GM23248 (cell line): ENCODE data around the gene CPLX3. TPM values are rescaled to one million over a fixed set of nuclear protein-coding genes. Genes with fewer than 3 reads are reported as not detected.
A peak's percentile ranks its signal among the peaks of the same experiment; 100 is the strongest.

Source experiments
- DNase-seq: peaks from one replicate; pipeline ENCODE4 v3.0.0-alpha.2; 2015
- H2AFZ ChIP-seq: fragments of 200-600 bp; sonication (generic); 2 replicates; pipeline ENCODE4 v1.6.1; 2016; ENCODE audit warnings: antibody characterized with exemption
- H3F3A ChIP-seq: fragments of 200-600 bp; sonication (generic); 2 replicates; pipeline ENCODE4 v1.6.1; 2016; ENCODE audit warnings: mild to moderate bottlenecking, antibody characterized with exemption, mixed run types; ENCODE audit not compliant: insufficient read depth
- H3K27ac ChIP-seq: fragments of 200-600 bp; sonication (generic); 2 replicates; pipeline ENCODE4 v1.5.1; 2016; ENCODE audit warnings: mild to moderate bottlenecking
- H3K27me3 ChIP-seq: fragments of 200-600 bp; sonication (generic); replicated peaks from 2 replicates; pipeline ENCODE4 v1.6.1; 2016; ENCODE audit warnings: mild to moderate bottlenecking; ENCODE audit not compliant: insufficient read depth
- H3K36me3 ChIP-seq: fragments of 200-600 bp; sonication (generic); 2 replicates; pipeline ENCODE4 v1.6.1; 2016; ENCODE audit warnings: low read depth, mild to moderate bottlenecking
- H3K4me1 ChIP-seq: fragments of 200-600 bp; sonication (generic); 2 replicates; pipeline ENCODE4 v1.6.1; 2016; ENCODE audit warnings: mild to moderate bottlenecking; ENCODE audit not compliant: insufficient read depth
- H3K4me2 ChIP-seq: fragments of 200-600 bp; sonication (generic); one replicate; pipeline ENCODE4 v1.6.1; 2016; ENCODE audit warnings: mild to moderate bottlenecking; ENCODE audit not compliant: unreplicated experiment
- H3K4me3 ChIP-seq: fragments of 200-600 bp; sonication (generic); 2 replicates; pipeline ENCODE4 v1.5.1; 2016; ENCODE audit warnings: mild to moderate bottlenecking
- H3K79me2 ChIP-seq: fragments of 200-600 bp; sonication (generic); 2 replicates; pipeline ENCODE4 v1.6.1; 2016; ENCODE audit warnings: mild to moderate bottlenecking; ENCODE audit not compliant: insufficient read depth
- H3K9ac ChIP-seq: fragments of 200-600 bp; sonication (generic); 2 replicates; pipeline ENCODE4 v1.6.1; 2016; ENCODE audit warnings: mild to moderate bottlenecking
- H3K9me2 ChIP-seq: fragments of 200-600 bp; sonication (generic); 2 replicates; pipeline ENCODE4 v1.6.1; 2016; ENCODE audit warnings: mixed run types, mild to moderate bottlenecking, moderate library complexity; ENCODE audit not compliant: insufficient read depth
- H3K9me3 ChIP-seq: fragments of 200-600 bp; sonication (generic); one replicate; pipeline ENCODE4 v1.6.1; 2017; ENCODE audit warnings: low read depth
- H4K20me1 ChIP-seq: fragments of 200-600 bp; sonication (generic); 2 replicates; pipeline ENCODE4 v1.6.0; 2016; ENCODE audit not compliant: insufficient read depth
- EZH2 ChIP-seq: fragments of 200-600 bp; sonication (generic); IDR thresholded peaks from 2 replicates; pipeline ENCODE4 v1.6.1; 2018; ENCODE audit warnings: antibody characterized with exemption, mild to moderate bottlenecking; ENCODE audit not compliant: insufficient read depth, poor library complexity, severe bottlenecking
- EZH2phosphoT487 ChIP-seq: fragments of 200-600 bp; sonication (generic); IDR thresholded peaks from 2 replicates; pipeline ENCODE4 v1.6.1; 2018; ENCODE audit warnings: antibody characterized with exemption, moderate library complexity, mild to moderate bottlenecking, low read depth; ENCODE audit not compliant: insufficient read depth
- WGBS, 2 experiments: methylation state at CpG; one replicate each; pipeline ENCODE4 v1.1.6; 2015 to 2017; ENCODE audit warnings: low lambda C conversion rate in 2 of 2, low coverage in 1 of 2; ENCODE audit errors: missing lambda C conversion rate in 2 of 2; 5-methylcytosine and 5-hydroxymethylcytosine counted together
- in situ Hi-C: fragments of 300-500 bp; cut with MboI; formaldehyde crosslinking; loops from 2 replicates; pipeline ENCODE4 v1.15.0; 2020
- polyA plus RNA-seq: library from polyadenylated mRNA; unstranded; fragments of >200 nt; fragmentation: Nextera tagmentation; extraction: Ambion mirVana; gene quantifications from 2 replicates; pipeline ENCODE4 v1.2.1, GENCODE V29; 2016
- total RNA-seq: library from RNA; depleted of rRNA; stranded (reverse); fragments of >200 nt; shearing (Covaris generic); gene quantifications from 2 replicates; pipeline ENCODE4 v1.2.3, GENCODE V29; 2014

The CPLX3 gene
- total and polyA plus RNA-seq, 2 experiments from 2014 or later, result not detected

GRCh38 chr15:74816624-74817369, 9.6 kb upstream of the CPLX3 start:
- WGBS, 2 experiments, result 39 to 42% methylated on average over 16 to 19 of the region's 19 CpGs
- in situ Hi-C loops, result no loop called here

GRCh38 chr15:74817370-74817737, 9.1 kb upstream of the CPLX3 start:
- peak; percentile 60 for DNase-seq
- in situ Hi-C loops, result no loop called here
- WGBS, 2 experiments, result 23 to 25% methylated on average over 9 of the region's 9 CpGs
- Histone ChIP-seq H3K9me3 (no peaks in the 10 kb centered on the region), H3K36me3 (no peaks in the 10 kb centered on the region), H3K4me1 (no peaks in the 10 kb centered on the region; the same call in 1 of the 2 replicates), H3K27ac (no peak overlapping the region), H3K4me3 (no peak overlapping the region), H3K4me2 (no peak overlapping the region), H3K9me2 (no peaks in the 10 kb centered on the region), H3K27me3 (no peaks in the 10 kb centered on the region), H3F3A (no peaks in the 10 kb centered on the region), H3K79me2 (no peaks in the 10 kb centered on the region), H3K9ac (no peak overlapping the region), H2AFZ (no peak overlapping the region), H4K20me1 (no peaks in the 10 kb centered on the region)
- TF ChIP-seq EZH2 (no peak), EZH2phosphoT487 (no peak)

More at GRCh38 chr15:74816624-74817369, 9.6 kb upstream of the CPLX3 start:
- H3K27ac ChIP-seq, result no peak overlapping the region
- no peaks in the 10 kb centered on the region; the same call in 1 of the 2 replicates for H3K4me1 ChIP-seq
- H3F3A ChIP-seq, result no peaks in the 10 kb centered on the region
- no peaks in the 10 kb centered on the region for H3K79me2 ChIP-seq
- H4K20me1 ChIP-seq, result no peaks in the 10 kb centered on the region
- no peaks in the 10 kb centered on the region for H3K27me3 ChIP-seq
- H2AFZ ChIP-seq, result no peak overlapping the region
- no peak for TF ChIP-seq EZH2phosphoT487
- TF ChIP-seq EZH2, result no peak
- H3K4me2 ChIP-seq, result no peak overlapping the region
- H3K9ac ChIP-seq, result no peak overlapping the region
- H3K4me3 ChIP-seq, result no peak overlapping the region
- no peaks in the 10 kb centered on the region for H3K9me2 ChIP-seq
- no peaks in the 10 kb centered on the region for H3K9me3 ChIP-seq
- no peak for DNase-seq
- H3K36me3 ChIP-seq, result no peaks in the 10 kb centered on the region

GRCh38 chr15:74820056-74820455, 6.4 kb upstream of the CPLX3 start:
- in situ Hi-C loops, result no loop called here
- Histone ChIP-seq H3K4me2 (no peak overlapping the region), H4K20me1 (no peaks in the 10 kb centered on the region), H3K27ac (no peak overlapping the region), H3F3A (no peaks in the 10 kb centered on the region), H3K36me3 (no peaks in the 10 kb centered on the region), H3K9me3 (no peaks in the 10 kb centered on the region), H3K4me3 (no peak overlapping the region), H3K9ac (no peak overlapping the region), H3K79me2 (no peaks in the 10 kb centered on the region), H3K4me1 (no peaks in the 10 kb centered on the region; the same call in 1 of the 2 replicates), H2AFZ (no peak overlapping the region), H3K9me2 (no peaks in the 10 kb centered on the region), H3K27me3 (0 out of 2 replicates have a peak, but pooled peaks cover 6% of the 10 kb centered on the region)
- TF ChIP-seq EZH2phosphoT487 (no peak), EZH2 (no peak)
- no peak for DNase-seq
- WGBS, 2 experiments, result 91 to 95% methylated on average over 5 of the region's 5 CpGs

GRCh38 chr15:74821091-74821789, 5.2 kb upstream of the CPLX3 start:
- H3K4me1 ChIP-seq, result no peaks in the 10 kb centered on the region; the same call in 1 of the 2 replicates
- TF ChIP-seq EZH2phosphoT487, result no peak
- TF ChIP-seq EZH2, result no peak
- peaks cover 6% of the 10 kb centered on the region; the same call in 1 of the 2 replicates for H3K27me3 ChIP-seq
- DNase-seq, result peak; percentile 29
- no peaks in the 10 kb centered on the region for H3K79me2 ChIP-seq
- no peak overlapping the region for H3K4me2 ChIP-seq
- 41 to 50% methylated on average over 11 of the region's 11 CpGs for WGBS, 2 experiments
- H2AFZ ChIP-seq, result no peak overlapping the region
- in situ Hi-C loops, result no loop called here
- H3K4me3 ChIP-seq, result no peak overlapping the region
- H3K9me2 ChIP-seq, result no peaks in the 10 kb centered on the region
- H4K20me1 ChIP-seq, result no peaks in the 10 kb centered on the region
- no peak overlapping the region for H3K27ac ChIP-seq
- no peaks in the 10 kb centered on the region for H3F3A ChIP-seq
- H3K9me3 ChIP-seq, result no peaks in the 10 kb centered on the region
- no peaks in the 10 kb centered on the region for H3K36me3 ChIP-seq
- no peak overlapping the region for H3K9ac ChIP-seq
